HL-60 (cell line): ENCODE measurements around the gene PAPOLG.

Experiments
- POLR2AphosphoS5 ChIP-seq: IDR thresholded peaks from 2 replicates; pipeline ENCODE4 v1.6.1; 2012; ENCODE audit warnings: low read depth
- TF ChIP-seq, protein P1 (sequence below): IDR thresholded peaks from 2 replicates; pipeline ENCODE4 v1.6.1; 2012; ENCODE audit warnings: low read depth; ENCODE audit not compliant: insufficient replicate concordance
- TF ChIP-seq, protein P2 (sequence below): IDR thresholded peaks from one replicate; pipeline ENCODE4 v1.5.1; 2011; ENCODE audit warnings: low read length, control low read depth, inconsistent platforms; ENCODE audit not compliant: insufficient read depth

DNA sequence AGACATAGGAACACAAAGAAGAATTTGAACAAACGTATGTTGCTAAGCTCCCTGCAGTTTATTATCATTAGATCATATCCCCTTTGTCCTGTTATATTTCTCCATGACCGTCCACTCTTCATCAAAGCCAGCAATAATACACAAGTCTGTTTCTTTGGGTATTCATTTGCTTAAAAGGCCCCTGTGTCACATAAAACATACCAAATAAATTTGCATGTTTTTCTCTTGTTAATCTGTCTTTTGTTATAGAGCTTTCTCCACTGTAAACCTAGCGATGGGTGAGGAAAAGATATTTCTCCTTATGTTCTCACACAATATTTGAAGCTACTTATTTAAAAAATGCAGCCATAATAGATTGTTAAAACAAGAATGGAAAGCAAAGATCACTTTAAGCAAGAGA lies 82.4 kb downstream of the PAPOLG start:
- TF ChIP-seq, protein P1, sequence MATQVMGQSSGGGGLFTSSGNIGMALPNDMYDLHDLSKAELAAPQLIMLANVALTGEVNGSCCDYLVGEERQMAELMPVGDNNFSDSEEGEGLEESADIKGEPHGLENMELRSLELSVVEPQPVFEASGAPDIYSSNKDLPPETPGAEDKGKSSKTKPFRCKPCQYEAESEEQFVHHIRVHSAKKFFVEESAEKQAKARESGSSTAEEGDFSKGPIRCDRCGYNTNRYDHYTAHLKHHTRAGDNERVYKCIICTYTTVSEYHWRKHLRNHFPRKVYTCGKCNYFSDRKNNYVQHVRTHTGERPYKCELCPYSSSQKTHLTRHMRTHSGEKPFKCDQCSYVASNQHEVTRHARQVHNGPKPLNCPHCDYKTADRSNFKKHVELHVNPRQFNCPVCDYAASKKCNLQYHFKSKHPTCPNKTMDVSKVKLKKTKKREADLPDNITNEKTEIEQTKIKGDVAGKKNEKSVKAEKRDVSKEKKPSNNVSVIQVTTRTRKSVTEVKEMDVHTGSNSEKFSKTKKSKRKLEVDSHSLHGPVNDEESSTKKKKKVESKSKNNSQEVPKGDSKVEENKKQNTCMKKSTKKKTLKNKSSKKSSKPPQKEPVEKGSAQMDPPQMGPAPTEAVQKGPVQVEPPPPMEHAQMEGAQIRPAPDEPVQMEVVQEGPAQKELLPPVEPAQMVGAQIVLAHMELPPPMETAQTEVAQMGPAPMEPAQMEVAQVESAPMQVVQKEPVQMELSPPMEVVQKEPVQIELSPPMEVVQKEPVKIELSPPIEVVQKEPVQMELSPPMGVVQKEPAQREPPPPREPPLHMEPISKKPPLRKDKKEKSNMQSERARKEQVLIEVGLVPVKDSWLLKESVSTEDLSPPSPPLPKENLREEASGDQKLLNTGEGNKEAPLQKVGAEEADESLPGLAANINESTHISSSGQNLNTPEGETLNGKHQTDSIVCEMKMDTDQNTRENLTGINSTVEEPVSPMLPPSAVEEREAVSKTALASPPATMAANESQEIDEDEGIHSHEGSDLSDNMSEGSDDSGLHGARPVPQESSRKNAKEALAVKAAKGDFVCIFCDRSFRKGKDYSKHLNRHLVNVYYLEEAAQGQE = no peak
- TF ChIP-seq, protein P2, sequence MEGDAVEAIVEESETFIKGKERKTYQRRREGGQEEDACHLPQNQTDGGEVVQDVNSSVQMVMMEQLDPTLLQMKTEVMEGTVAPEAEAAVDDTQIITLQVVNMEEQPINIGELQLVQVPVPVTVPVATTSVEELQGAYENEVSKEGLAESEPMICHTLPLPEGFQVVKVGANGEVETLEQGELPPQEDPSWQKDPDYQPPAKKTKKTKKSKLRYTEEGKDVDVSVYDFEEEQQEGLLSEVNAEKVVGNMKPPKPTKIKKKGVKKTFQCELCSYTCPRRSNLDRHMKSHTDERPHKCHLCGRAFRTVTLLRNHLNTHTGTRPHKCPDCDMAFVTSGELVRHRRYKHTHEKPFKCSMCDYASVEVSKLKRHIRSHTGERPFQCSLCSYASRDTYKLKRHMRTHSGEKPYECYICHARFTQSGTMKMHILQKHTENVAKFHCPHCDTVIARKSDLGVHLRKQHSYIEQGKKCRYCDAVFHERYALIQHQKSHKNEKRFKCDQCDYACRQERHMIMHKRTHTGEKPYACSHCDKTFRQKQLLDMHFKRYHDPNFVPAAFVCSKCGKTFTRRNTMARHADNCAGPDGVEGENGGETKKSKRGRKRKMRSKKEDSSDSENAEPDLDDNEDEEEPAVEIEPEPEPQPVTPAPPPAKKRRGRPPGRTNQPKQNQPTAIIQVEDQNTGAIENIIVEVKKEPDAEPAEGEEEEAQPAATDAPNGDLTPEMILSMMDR = no peak
- no peak for TF ChIP-seq POLR2AphosphoS5
